ENCODE data around the gene TSPAN18.

GRCh38 chr11:44917741-44918140 lies 191.0 kb downstream of the TSPAN18 start:
- TF ChIP-seq RCOR1 (IDR thresholded peaks at IDR 0.05; ENCODE audit: insufficient replicate concordance, low read length) (no peak), CTCF (conservative IDR thresholded peaks at IDR 0.05; ENCODE audit: low read depth, low read length) (no peak), RAD21 (IDR thresholded peaks at IDR 0.05; ENCODE audit: low read length) (no peak), POLR2A (IDR thresholded peaks at IDR 0.05; ENCODE audit: low read depth, low read length) (no peak), ELK1 (IDR thresholded peaks at IDR 0.05; ENCODE audit: borderline replicate concordance, low read depth, low read length) (no peak), FOS (IDR thresholded peaks at IDR 0.05; ENCODE audit: low read depth, low read length) (no peak), BHLHE40 (IDR thresholded peaks at IDR 0.05; ENCODE audit: low read depth, low read length) (no peak), CHD1 (IDR thresholded peaks at IDR 0.05; ENCODE audit: low read depth, low read length) (no peak)

Measured in IMR-90 (cell line).